ENCODE results near the gene INPP4A.

DNA sequence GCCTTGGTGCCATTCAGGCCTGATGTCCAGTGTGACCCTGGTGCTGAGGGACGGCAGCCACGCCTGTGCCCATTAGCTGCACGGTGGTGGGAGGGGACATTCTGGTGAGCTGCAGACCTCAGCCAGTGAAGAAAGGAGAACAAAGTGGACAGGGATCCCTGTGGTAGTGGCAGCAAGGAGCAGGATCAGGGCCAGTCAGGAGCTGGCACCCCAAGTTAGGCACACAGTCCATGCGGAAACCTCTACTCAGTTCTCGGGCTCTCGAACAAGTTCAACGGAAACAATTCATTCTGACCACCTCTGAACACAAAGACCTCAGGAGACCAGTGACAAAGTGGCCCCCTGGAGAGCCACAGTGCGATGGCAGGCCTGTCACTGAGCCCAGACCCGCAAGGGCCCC, 133.6 kb downstream of the INPP4A start:
- TF ChIP-seq POLR2AphosphoS5 (IDR thresholded peaks at IDR 0.05) (no peak), CTCF (IDR thresholded peaks at IDR 0.05) (no peak)
